Endothelial cell of umbilical vein (primary cell): ENCODE results near the gene SULF2. TPM values are rescaled to one million over a fixed set of nuclear protein-coding genes. Genes with fewer than 3 reads are reported as not detected.

ENCODE experiments used
- BruUV-seq: library from RNA; stranded (reverse); fragments of 400-500 nt; replicated peaks from 2 replicates; lab custom pipeline; 2021; lab: Mats Ljungman, UMichigan
- CTCF ChIA-PET: fragments of 300-600, 350-600 bp; sonication (Branson Sonifier 250); formaldehyde crosslinking; loops from one replicate; lab custom pipeline; 2021; ENCODE audit warnings: antibody characterized with exemption, inconsistent platforms; lab: Charles Lee
- POLR2A ChIA-PET: fragments of 300-600, 350-600 bp; sonication (Branson Sonifier 250); formaldehyde crosslinking; loops from one replicate; lab custom pipeline; 2021; ENCODE audit warnings: antibody characterized with exemption, inconsistent platforms; lab: Charles Lee
- DNase-seq: peaks from one replicate; pipeline ENCODE4 v3.0.0-alpha.2; 2011; ENCODE audit warnings: low read depth, low spot score
- FAIRE-seq: peaks from 2 replicates; lab custom pipeline; 2011; peaks lifted over from hg19 to GRCh38; lab: Jason Lieb, UNC
- H2AFZ ChIP-seq: 2 replicates; pipeline ENCODE4 v1.6.0; 2012; ENCODE audit warnings: low read depth, low read length, control low read depth, inconsistent platforms
- H3K27ac ChIP-seq: 2 replicates; pipeline ENCODE4 v1.5.1; 2011; ENCODE audit warnings: low read depth, mild to moderate bottlenecking, control low read depth, low read length, moderate library complexity; ENCODE audit not compliant: insufficient read depth
- H3K27me3 ChIP-seq, 2 experiments: 2 replicates each; pipeline versions ENCODE4 v1.6.0 to v1.6.1; 2011; ENCODE audit warnings: low read length in 2 of 2, mixed read lengths in 1 of 2; ENCODE audit not compliant: control insufficient read depth in 2 of 2, insufficient read depth in 2 of 2
- H3K36me3 ChIP-seq, 2 experiments: 2 replicates in 1 of 2; 3 replicates in 1 of 2; pipeline ENCODE4 v1.5.1; 2011; ENCODE audit warnings: low read length in 2 of 2, mild to moderate bottlenecking in 1 of 2, moderate library complexity in 1 of 2; ENCODE audit not compliant: control insufficient read depth in 2 of 2, insufficient read depth in 2 of 2; ENCODE audit errors: extremely low read depth in 1 of 2
- H3K4me1 ChIP-seq: 3 replicates; pipeline ENCODE4 v1.5.1; 2011; ENCODE audit warnings: mild to moderate bottlenecking, low read length; ENCODE audit not compliant: control insufficient read depth, insufficient read depth; ENCODE audit errors: extremely low read depth
- H3K4me2 ChIP-seq: 2 replicates; pipeline ENCODE4 v1.6.1; 2011; ENCODE audit warnings: low read length, control low read depth, mixed read lengths; ENCODE audit not compliant: insufficient read depth
- H3K4me3 ChIP-seq, 3 experiments: fragments of 200-600 bp in 1 of 3; sonication (generic), shearing (Covaris generic) in 1 of 3; replicated peaks in 1 of 3; 2 replicates each; pipeline ENCODE4 v1.5.1; 2011 to 2016; ENCODE audit warnings: control low read depth in 3 of 3, low read length in 3 of 3, mild to moderate bottlenecking in 2 of 3, inconsistent platforms in 1 of 3, low read depth in 1 of 3, moderate library complexity in 1 of 3; ENCODE audit not compliant: insufficient read depth in 1 of 3
- H3K79me2 ChIP-seq: 2 replicates; pipeline ENCODE4 v1.6.0; 2012; ENCODE audit warnings: low read length, inconsistent platforms; ENCODE audit not compliant: control insufficient read depth, insufficient read depth
- H3K9ac ChIP-seq: replicated peaks from 2 replicates; pipeline ENCODE3; 2011; ENCODE audit warnings: low read length, control low read depth; ENCODE audit not compliant: insufficient read depth; ENCODE audit errors: extremely low read depth
- H3K9me1 ChIP-seq: replicated peaks from 3 replicates; pipeline ENCODE4 v1.6.0; 2011; ENCODE audit warnings: mild to moderate bottlenecking, low read length; ENCODE audit not compliant: control insufficient read depth, insufficient read depth; ENCODE audit errors: extremely low read depth
- H3K9me3 ChIP-seq: replicated peaks from 2 replicates; pipeline ENCODE4 v1.5.1; 2012; ENCODE audit warnings: low read length, inconsistent platforms; ENCODE audit not compliant: control insufficient read depth, insufficient read depth
- H4K20me1 ChIP-seq: replicated peaks from 2 replicates; pipeline ENCODE3; 2011; ENCODE audit warnings: mild to moderate bottlenecking, low read length; ENCODE audit not compliant: control insufficient read depth, insufficient read depth; ENCODE audit errors: extremely low read depth
- EZH2 ChIP-seq: IDR thresholded peaks from 2 replicates; pipeline ENCODE4 v1.6.1; 2012; ENCODE audit warnings: borderline replicate concordance, low read depth, mild to moderate bottlenecking, moderate library complexity, low read length, inconsistent platforms; ENCODE audit not compliant: severe bottlenecking
- FOS ChIP-seq: IDR thresholded peaks from 2 replicates; pipeline ENCODE4 v1.6.1; 2011; ENCODE audit warnings: mild to moderate bottlenecking, low read length, moderate library complexity, borderline replicate concordance; ENCODE audit not compliant: insufficient read depth
- GATA2 ChIP-seq: IDR thresholded peaks from 2 replicates; pipeline ENCODE4 v1.7.0; 2011; ENCODE audit warnings: low read depth, mild to moderate bottlenecking, moderate library complexity, mixed read lengths, low read length; ENCODE audit not compliant: insufficient read length, insufficient read depth
- JUN ChIP-seq: IDR thresholded peaks from 2 replicates; pipeline ENCODE4 v1.6.1; 2011; ENCODE audit warnings: borderline replicate concordance, low read depth; ENCODE audit not compliant: insufficient read length, insufficient read depth
- MAX ChIP-seq: IDR thresholded peaks from 2 replicates; pipeline ENCODE4 v1.6.1; 2011; ENCODE audit not compliant: insufficient read depth, insufficient read length
- MYC ChIP-seq: IDR thresholded peaks from one replicate; pipeline ENCODE4 v1.6.1; 2011; ENCODE audit warnings: mild to moderate bottlenecking, low read depth, low read length
- POLR2A ChIP-seq: IDR thresholded peaks from 2 replicates; pipeline ENCODE4 v1.6.1; 2012; ENCODE audit warnings: low read depth, mild to moderate bottlenecking, control low read depth, low read length
- POLR2AphosphoS5 ChIP-seq: IDR thresholded peaks from 2 replicates; pipeline ENCODE4 v1.6.1; 2012; ENCODE audit warnings: low read depth, mild to moderate bottlenecking, control low read depth, low read length, moderate library complexity; ENCODE audit not compliant: insufficient read depth
- dilution Hi-C: fragments of 300-500 bp; cut with MboI; formaldehyde crosslinking; loops from one replicate; pipeline ENCODE4 v1.15.0; 2019; ENCODE audit warnings: low sequenced_read_pairs; ENCODE audit not compliant: extremely low pct_ligation_motif_present
- intact Hi-C: fragments of 100-400 bp; cut with micrococcal nuclease; formaldehyde crosslinking; loops from one replicate; pipeline ENCODE4 v1.10.0; 2022
- polyA plus RNA-seq, 4 experiments: library from polyadenylated mRNA; depleted of rRNA in 3 of 4; stranded (reverse) in 3 of 4; unstranded in 1 of 4; fragments of >200 nt; gene quantifications; 2 replicates each; pipeline versions ENCODE4 v1.2.1 to v1.2.3, GENCODE V29; 2011 to 2012; ENCODE audit warnings: missing spikeins in 1 of 4
- total RNA-seq: library from RNA; stranded (reverse); gene quantifications from 2 replicates; pipeline ENCODE4 v1.2.3, GENCODE V29; 2021
- TF ChIP-seq, protein P1 (sequence below), 2 donors: IDR thresholded peaks; 1 replicate in 1 of 2; 2 replicates in 1 of 2; pipeline ENCODE4 v1.5.1; 2011; ENCODE audit warnings: low read length in 2 of 2, mild to moderate bottlenecking in 2 of 2, moderate library complexity in 2 of 2, control low read depth in 1 of 2, inconsistent platforms in 1 of 2, low read depth in 1 of 2; ENCODE audit not compliant: insufficient read depth in 1 of 2; ENCODE audit errors: extremely low read depth in 1 of 2

The SULF2 gene
- total and polyA plus RNA-seq, 2 donors (not counting 3 experiments of a cell fraction or from before 2014, with no cell fraction given), result 58.5 to 160 TPM

DNA sequence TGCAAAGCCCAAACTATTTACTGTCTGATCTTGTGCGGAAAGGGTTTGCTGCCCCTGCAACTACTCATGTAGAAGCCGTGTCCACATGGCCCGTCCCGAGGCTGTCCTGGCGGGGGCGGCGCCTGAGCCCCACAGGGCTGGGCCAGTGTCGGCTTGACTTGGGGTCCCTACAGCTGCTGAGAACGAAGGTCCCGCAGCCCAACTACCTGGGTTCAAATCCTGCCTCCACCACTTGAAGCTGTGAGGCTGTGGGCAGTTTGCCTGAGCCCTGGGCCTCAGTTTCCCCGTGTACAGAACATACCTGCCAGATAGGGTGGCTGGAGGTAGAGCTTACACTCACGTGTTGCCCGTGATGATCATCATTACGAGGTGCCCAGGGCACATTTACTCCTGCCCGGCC is 111.1 kb downstream of the SULF2 start:
- FAIRE-seq, result no peak

More for the DNA sequence above, 111.1 kb downstream of the SULF2 start:
- Histone ChIP-seq H3K79me2 (no peaks in the 10 kb centered on the region), H3K9me3 (no peaks in the 10 kb centered on the region), H4K20me1 (no peaks in the 10 kb centered on the region), H3K27me3 (no peaks in the 10 kb centered on the region), H3K9ac (no peak overlapping the region), H3K4me1 (no peaks in the 10 kb centered on the region), H3K4me3 (no peak overlapping the region), H2AFZ (no peak overlapping the region), H3K4me2 (no peak overlapping the region), H3K9me1 (no peaks in the 10 kb centered on the region), H3K27ac (no peak overlapping the region), H3K36me3 (no peaks in the 10 kb centered on the region)
- ChIA-PET POLR2A (no interaction called here), CTCF (interaction anchor here (1.6 to 15.4 kb wide), 3 partner anchors 10 to 946 kb away, joined by 3 to 302 read pairs (median 16); no protein-coding TSS in a partner anchor)
- TF ChIP-seq POLR2AphosphoS5 (no peak), FOS (no peak), POLR2A (no peak), EZH2 (no peak), MAX (no peak), JUN (no peak), GATA2 (no peak), MYC (no peak)
- TF ChIP-seq, protein P1, sequence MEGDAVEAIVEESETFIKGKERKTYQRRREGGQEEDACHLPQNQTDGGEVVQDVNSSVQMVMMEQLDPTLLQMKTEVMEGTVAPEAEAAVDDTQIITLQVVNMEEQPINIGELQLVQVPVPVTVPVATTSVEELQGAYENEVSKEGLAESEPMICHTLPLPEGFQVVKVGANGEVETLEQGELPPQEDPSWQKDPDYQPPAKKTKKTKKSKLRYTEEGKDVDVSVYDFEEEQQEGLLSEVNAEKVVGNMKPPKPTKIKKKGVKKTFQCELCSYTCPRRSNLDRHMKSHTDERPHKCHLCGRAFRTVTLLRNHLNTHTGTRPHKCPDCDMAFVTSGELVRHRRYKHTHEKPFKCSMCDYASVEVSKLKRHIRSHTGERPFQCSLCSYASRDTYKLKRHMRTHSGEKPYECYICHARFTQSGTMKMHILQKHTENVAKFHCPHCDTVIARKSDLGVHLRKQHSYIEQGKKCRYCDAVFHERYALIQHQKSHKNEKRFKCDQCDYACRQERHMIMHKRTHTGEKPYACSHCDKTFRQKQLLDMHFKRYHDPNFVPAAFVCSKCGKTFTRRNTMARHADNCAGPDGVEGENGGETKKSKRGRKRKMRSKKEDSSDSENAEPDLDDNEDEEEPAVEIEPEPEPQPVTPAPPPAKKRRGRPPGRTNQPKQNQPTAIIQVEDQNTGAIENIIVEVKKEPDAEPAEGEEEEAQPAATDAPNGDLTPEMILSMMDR (IDR thresholded peaks at IDR 0.05; ENCODE audit: extremely low read depth in 1 of 2, insufficient read depth in 1 of 2, low read depth in 1 of 2, low read length in 2 of 2), result no peak
- BruUV-seq, result no TSS peak
- intact Hi-C loops (no loop called here), dilution Hi-C loops (no loop called here)
- no peak for DNase-seq
